ENCODE results near the gene GFRA1.

GRCh38 chr10:116246263-116246662, 26.7 kb downstream of the GFRA1 start:
- TF ChIP-seq POLR2A (IDR thresholded peaks at IDR 0.05) (no peak), CTCF (IDR thresholded peaks at IDR 0.05) (no peak)
